Measurements from ENCODE around the gene MDC1.

The MDC1 gene

DNA sequence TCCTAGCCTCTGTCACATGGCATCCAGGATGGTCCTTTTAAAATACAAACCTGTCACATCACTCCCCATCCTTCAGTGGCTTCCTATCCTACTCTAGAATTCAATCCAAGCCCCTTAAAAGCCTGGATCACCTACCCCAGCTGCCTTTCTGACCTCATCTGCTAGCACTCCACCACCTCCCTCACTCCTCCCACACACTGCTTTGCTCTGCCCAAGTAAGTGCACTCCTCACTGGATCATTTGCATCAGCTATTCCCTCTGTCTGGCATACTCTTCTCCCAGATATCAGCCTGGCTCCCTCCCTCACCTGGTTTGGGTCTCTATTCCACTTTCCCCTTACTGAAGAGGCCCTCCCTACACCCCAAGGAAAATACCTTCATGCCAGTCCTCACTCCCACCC lies 59.6 kb downstream of the MDC1 start:
- TF ChIP-seq, protein P1, sequence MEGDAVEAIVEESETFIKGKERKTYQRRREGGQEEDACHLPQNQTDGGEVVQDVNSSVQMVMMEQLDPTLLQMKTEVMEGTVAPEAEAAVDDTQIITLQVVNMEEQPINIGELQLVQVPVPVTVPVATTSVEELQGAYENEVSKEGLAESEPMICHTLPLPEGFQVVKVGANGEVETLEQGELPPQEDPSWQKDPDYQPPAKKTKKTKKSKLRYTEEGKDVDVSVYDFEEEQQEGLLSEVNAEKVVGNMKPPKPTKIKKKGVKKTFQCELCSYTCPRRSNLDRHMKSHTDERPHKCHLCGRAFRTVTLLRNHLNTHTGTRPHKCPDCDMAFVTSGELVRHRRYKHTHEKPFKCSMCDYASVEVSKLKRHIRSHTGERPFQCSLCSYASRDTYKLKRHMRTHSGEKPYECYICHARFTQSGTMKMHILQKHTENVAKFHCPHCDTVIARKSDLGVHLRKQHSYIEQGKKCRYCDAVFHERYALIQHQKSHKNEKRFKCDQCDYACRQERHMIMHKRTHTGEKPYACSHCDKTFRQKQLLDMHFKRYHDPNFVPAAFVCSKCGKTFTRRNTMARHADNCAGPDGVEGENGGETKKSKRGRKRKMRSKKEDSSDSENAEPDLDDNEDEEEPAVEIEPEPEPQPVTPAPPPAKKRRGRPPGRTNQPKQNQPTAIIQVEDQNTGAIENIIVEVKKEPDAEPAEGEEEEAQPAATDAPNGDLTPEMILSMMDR (IDR thresholded peaks at IDR 0.05; ENCODE audit: low read depth, low read length, missing control alignments), result no peak
- DNase-seq (ENCODE audit: low read depth), result no peak
- no peak overlapping the region for H3K4me3 ChIP-seq (ENCODE audit: low read depth, low read length)

DNA sequence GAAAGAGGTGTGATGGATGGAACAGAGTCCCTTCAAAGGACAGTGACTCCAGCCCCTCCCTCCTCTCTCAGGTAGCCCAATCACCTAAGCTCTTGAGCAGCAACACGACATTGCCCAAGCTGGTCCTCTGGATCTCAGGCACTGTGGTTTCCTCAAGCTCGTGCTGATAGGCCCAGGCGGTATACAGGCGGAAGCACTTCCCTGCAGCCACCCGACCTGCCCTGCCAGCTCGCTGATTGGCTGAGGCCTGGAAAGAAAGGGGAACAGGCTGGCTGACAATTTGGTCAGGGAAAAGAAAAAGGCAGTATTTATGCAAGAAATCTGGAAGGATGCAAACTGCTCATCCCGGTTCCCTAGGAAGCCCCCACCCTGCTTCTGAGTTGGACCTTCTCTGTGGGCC lies 60.6 kb downstream of the MDC1 start:
- no peak for DNase-seq (ENCODE audit: low read depth)
- TF ChIP-seq, protein P1 (IDR thresholded peaks at IDR 0.05; ENCODE audit: low read depth, low read length, missing control alignments), result no peak
- no peak overlapping the region for H3K4me3 ChIP-seq (ENCODE audit: low read depth, low read length)

DNA sequence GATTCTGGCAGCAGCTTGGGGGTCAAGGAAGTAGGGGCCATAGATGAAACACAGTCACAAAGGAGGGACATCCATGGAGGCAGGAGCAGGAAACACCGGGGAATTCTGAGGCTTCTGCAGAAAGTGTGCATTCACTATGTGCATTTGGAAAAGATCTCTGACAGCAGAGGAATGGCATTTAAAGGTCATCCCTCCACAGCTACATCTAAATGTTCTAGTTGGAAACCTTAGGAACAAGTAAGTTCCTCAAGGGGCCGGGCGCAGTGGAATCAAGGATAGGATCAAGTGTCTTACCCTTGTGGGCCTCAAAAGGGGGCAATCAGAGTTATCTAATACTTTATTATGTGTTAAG lies 61.4 kb downstream of the MDC1 start:
- TF ChIP-seq, protein P1 (IDR thresholded peaks at IDR 0.05; ENCODE audit: low read depth, low read length, missing control alignments), result no peak
- H3K4me3 ChIP-seq (ENCODE audit: low read depth, low read length), result no peak overlapping the region
- DNase-seq (ENCODE audit: low read depth), result no peak

DNA sequence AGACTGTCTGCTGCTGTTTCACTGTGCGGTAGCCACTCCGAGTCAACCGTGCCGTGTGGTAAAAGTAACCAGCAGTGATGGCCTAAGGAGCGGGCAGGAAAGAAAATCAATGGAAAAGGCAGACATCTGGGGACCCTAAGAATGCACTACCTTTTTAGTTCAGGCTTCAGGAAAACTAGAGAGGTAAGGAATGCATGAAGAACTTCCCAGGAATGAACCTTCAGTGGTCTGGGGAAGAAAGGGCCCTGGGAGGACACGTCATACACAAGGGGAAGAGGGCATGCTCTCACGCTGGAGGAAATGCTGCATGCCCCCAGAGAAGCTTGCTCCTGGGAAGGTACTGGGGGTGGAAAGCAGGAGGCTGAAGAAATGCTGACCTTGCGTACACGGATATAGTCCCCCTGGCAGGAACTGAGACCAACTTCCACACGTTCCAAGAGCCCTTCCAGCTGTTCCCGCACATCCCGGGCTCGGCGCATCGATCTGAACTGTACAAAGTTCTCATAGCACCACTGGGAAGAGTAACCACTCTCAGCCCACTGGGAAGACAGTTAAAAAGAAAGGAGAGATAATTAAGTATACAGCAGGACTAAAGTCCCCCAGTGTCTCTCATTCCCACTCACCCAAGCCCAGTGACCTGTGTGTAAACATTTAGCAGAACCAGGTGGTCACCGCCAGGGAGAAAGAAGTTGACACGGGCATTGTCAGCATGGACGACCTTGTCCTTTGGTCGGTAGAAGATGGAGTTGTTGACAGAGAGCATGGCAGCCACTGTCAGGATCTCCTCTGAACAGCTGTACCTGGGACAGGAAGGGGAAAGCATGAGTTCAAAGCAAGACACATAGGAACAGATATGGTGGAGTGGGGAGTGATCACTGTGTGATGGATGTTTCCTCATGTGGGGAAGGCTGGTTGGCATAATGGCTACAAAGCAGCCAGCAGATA lies 62.0 kb downstream of the MDC1 start:
- H3K4me3 ChIP-seq (ENCODE audit: low read depth, low read length), result no peak overlapping the region
- no peak for DNase-seq (ENCODE audit: low read depth)
- TF ChIP-seq, protein P1 (IDR thresholded peaks at IDR 0.05; ENCODE audit: low read depth, low read length, missing control alignments), result no peak

DNA sequence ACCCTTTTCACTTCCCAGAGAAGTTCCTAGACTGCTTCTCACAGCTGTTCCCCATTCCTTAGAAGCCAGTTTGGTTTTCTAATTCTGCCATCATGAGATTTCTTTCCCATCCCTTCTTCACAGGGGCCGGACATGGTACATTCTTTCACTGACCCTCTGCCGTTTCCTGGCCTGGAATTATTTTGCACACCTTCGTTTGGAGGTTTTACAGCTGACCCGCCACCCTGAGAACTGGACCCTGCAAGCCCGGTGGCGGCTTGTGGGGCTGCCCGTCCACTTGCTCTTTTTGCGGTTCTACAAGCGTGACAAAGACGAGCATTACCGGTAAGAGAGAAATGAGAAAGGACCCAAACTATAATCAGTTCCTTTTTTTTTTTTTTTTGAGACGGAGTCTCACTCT lies 65.9 kb downstream of the MDC1 start:
- no peak overlapping the region for H3K4me3 ChIP-seq (ENCODE audit: low read depth, low read length)
- TF ChIP-seq, protein P1 (IDR thresholded peaks at IDR 0.05; ENCODE audit: low read depth, low read length, missing control alignments), result no peak
- no peak for DNase-seq (ENCODE audit: low read depth)
